GM18499 (cell line): ENCODE results near the gene SLC22A13.
"Not testable (repeated sequence)": the region's sequence is repeated elsewhere in the genome, so short reads cannot be mapped to it uniquely, and the experiment has no call there.

Source experiments
- ATAC-seq: cut with Tn5 transposase; IDR thresholded peaks from one replicate; pipeline ENCODE4 v1.9.1; 2021; ENCODE audit warnings: moderate number of reproducible peaks; ENCODE audit not compliant: insufficient read depth, unreplicated experiment

Gene SLC22A13

DNA sequence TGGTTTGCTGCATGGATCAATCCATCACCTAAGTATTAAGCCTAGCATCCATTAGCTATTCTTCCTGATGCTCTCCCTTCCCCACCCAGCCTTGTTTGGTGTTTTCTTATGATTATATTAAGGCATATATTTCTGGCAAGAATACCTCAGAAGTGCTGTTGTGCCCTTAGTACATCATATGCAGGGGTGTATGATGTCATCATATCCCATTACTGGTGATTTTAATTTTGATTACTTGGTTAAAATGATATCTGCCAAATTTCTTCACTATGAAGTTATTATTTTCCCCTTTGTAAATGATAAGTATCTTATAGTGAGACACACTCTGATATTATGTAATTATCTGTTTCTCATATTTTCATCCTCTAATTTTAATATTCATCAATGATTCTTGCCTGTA, 31.9 kb downstream of the SLC22A13 start:
- ATAC-seq = no peak

DNA sequence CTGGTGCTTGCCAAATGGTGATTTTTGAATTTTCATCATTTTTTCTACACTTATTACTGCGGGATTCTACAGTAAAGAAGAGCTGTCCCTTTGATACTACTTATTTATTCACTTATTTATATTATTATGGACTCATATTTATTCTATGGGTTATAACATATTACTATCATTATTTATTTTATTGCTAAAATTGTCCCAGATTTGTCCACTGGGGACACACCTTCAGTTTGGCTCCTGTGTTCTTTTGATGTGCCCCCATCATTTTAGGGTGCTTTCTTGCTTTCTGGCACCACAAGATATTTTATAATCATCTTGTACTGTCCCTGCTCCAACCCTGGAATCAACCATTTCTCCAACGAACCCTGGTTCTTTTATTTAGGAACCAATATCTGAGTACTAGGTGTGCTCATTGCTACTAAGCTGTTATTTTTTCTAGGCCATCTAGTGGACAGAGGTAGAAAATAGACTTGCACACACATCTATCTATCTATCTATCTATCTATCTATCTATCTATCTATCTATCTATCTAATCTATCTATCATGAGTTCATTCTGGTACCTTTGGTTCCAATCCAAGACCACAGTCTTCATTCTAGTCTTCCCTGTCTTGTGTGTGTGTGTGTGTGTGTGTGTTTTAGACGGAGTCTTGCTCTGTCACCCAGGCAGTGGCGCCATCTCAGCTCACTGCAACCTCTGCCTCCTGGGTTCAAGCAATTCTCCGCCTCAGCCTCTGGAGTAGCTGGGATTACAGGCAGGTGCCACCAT, 32.5 kb downstream of the SLC22A13 start:
- ATAC-seq = no peak

DNA sequence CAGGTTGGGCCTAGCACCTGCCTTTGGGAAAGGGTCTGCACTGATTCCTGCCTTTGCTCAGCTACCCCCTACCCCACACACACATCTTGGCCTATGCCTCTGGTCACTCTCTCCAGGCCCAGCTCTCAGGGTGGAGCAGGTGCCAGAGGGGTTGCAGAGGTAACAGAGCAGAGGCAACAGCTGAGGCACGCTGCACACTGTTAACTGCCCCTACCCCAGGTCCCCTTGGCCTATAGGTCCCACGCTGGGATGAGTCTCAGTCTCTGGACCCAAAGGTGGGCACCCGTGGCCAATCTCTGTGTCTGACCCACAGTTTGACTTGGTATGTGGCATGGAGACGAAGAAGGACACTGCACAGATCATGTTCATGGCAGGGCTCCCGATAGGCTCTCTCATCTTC, 41.3 kb downstream of the SLC22A13 start:
- no peak for ATAC-seq

DNA sequence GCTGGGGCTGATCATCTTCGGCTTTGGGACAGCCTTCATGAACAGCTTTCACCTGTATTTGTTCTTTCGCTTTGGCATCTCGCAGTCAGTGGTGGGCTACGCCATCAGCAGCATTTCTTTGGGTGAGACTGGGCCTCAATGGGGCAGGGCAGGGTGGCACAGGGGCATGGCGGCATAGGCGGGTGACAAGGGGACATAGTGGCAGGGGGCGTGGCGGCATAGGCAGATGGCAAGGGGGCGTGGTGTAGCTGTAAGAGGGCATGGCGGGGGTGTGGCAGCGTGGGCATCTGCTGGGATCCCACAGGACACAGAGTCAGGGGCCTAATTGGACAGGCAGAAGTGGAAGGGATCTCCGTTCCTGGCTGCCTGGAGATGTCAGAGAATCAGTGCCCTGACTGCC, 42.0 kb downstream of the SLC22A13 start:
- no peak for ATAC-seq

DNA sequence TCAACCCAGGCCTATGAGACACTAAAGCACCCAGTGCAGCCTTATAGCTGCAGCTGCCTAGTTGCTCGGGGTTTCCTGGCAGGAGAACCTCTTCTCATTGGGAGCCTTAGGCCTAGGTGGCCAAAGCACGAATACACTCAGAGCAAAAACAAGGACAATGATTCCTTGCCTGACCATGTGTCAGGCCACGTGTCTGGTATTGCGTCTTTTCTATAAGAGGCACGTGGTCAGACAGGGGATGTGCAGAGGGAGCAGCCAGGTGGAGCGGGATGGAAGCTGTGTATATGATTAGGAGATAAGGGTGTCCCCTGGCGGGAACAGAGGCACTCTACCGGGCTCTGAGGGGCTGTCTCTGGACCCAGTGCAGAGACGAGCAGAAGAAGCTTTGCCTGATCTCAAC, 42.8 kb downstream of the SLC22A13 start:
- ATAC-seq = no peak

DNA sequence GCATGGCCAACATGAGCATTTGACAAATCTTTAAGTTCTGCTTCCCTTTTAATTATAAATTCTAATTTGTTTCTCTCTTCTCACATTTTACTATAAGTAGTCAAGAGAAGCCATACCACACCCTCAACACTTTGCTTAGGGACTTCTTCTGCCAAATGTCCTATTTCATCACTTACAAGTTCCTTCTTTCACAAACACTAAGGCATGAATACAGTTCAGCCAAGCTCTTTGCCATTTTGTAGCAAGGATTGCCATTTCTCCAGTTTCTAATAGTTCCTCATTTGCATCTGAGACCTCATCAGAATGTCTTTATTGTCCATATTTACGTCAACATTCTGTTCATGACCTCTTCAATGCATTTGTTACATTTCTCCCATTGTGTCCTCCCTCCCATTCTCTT, 45.9 kb downstream of the SLC22A13 start:
- ATAC-seq = no peak

DNA sequence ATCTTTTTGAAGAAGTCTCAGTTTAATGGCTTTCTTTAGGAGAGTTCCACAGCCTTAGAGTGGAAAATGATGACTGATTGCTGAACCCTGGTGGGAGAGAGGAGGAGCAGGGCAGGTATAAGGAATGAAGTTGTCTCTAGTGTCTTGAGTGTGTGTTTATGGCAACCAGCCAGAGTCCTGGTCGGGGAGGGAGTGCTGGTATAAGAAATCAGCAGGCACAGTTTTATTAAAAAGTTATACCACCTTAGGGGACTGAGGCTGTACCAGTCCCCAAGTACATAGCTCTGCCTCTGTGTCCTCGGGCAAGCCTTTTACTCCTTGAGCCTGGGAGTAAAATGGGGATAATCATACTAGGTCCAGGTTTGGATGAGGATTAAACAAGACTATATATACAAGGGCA, 46.3 kb downstream of the SLC22A13 start:
- no peak for ATAC-seq

DNA sequence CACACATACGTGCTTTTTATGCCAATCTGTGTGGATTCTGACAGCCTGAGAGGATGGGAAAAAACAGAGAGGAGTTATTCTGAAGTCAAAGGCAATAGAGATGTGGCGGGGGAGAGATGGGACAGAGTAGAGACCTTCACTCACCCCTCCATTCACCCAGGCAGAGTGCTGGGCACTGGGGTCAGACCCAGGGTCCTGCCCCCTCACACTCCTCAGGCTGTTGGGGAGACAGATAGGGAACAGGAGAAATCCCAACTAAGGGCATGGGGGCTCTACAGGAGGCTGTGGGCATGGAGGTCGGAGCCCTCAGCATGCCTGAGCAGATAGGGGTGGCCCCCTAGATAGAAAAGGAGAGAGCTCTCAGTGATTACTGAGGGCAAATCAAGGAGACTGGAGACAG, 46.7 kb downstream of the SLC22A13 start:
- ATAC-seq = no peak

DNA sequence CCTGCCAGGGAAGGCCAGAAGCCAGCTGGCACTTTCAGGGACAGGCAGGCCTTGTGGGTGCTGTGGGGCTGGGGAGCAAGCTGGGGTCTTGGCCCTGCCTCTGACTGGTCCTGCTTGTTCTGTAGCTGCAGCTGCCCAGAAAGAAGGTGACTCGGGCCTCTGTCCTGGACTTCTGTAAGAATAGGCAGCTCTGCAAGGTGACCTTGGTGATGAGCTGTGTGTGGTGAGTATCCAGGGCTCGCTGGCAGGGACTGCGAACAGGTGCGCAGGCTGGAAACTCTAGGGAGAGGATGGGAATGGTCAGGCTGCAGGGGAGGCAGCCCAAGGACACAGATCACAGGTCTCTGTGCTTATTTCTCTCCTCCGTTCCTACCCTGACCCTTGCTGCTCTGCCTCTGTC, 47.7 kb downstream of the SLC22A13 start:
- ATAC-seq = no peak

DNA sequence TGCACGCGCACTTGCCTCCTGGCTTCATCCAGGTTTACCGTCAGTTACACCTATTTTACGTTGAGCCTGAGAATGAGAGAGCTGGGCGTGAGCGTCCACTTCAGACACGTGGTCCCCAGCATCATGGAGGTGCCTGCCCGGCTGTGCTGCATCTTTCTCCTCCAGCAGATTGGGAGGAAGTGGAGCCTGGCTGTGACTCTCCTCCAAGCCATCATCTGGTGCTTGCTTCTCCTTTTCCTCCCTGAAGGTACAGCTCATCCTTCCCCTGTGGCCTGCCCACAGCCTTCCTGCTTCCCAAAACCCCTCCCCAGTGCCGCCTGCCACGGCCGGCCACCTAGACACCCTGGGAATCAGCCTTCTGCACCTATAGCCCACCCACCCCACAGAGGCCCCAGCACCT, 48.1 kb downstream of the SLC22A13 start:
- no peak for ATAC-seq

DNA sequence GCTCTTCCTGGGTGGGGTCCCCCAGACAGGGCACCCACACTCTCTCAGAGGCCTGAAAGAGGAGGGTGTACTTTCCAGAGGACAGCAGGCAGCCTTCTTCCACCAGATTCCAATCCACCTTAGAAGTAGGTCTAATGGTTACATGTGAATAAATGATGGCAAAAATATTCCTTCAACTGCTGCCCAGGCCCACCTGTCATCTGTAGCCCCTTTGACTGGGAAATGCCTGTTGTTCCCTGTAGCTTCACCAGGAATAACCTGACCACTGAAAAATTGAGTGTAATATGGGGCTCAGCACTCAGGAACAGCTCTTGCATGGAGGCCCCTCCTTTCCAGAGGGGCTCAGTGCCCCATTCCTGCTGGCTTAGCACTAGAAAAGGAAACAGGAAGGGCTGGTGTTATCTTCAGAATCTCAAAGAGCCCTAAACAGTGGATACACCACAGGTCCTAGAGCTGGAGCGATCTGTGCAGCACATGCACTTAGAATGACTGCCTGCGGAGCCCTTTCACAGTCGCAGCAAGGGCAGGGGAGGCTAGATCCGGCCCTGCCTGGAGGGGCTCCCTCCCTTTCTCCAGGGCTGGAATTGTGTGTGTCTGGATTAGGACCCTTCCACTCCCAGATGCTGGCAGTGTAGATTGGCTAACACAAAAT, 48.6 kb downstream of the SLC22A13 start:
- ATAC-seq = no peak

DNA sequence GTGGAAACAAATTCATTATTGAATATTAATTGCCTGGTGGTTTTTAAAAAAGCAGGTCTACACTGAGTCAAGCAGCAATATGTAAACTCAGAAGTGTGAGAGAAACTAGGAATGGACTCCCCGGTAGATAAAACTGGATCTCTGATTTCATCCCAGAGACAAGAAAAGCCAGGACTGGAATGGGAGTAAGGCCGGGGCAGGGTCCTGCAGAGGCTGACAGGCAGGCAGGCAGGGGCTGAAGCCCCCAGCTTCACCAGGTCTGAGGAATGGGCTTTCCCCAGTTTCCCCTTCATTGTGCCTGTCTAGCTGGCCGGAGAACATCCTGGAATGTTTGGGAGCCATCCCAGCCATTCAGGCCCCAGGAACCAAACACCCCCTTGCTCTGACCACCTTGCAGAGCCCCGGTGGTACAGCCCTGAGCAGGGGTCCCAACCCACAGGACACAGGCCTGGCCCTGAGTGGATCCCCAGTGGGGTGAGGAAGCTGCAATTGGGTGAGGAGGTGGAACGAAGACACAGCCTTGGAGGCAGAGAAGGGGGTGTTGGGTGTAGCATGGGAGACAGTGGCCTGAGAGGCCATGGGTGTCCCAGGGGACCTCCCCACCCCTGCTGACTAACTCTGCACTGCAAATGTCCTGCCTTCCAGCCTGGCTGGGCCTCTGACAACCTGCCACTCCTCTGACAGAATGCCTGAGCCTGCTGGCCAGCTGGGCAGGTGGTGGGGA, 49.3 kb downstream of the SLC22A13 start:
- ATAC-seq = no peak

DNA sequence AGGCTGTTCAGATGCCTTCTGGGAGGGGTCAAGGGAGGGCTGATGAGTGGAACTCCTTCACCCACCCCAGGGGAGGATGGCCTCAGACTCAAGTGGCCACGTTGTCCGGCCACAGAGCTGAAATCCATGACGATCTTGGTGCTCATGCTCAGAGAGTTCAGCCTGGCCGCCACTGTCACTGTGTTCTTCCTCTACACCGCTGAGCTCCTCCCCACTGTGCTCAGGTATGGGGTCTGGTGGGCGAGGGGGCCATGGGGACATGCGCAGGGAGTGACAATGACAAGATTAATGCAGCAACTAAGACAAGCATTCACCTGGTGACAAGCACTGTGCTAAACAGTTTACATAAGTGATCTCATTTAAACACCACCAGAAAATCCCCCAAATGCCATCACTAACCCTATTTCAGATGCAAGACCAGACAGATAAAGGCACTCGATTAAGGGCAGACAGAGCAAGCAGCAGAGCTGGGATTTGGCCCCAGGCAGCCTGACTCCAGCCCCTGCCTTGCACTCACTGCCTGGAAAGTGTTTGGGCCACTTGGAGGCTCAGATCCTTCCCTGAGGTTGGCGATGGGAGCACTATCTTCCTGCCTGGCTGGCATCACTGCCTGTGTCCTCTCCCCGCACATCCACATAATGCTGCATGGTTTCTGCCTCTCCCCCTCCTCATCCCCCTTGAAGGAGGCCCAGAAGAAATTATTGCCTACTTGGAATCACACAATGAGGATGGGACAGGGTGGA, 50.0 kb downstream of the SLC22A13 start:
- ATAC-seq = no peak

DNA sequence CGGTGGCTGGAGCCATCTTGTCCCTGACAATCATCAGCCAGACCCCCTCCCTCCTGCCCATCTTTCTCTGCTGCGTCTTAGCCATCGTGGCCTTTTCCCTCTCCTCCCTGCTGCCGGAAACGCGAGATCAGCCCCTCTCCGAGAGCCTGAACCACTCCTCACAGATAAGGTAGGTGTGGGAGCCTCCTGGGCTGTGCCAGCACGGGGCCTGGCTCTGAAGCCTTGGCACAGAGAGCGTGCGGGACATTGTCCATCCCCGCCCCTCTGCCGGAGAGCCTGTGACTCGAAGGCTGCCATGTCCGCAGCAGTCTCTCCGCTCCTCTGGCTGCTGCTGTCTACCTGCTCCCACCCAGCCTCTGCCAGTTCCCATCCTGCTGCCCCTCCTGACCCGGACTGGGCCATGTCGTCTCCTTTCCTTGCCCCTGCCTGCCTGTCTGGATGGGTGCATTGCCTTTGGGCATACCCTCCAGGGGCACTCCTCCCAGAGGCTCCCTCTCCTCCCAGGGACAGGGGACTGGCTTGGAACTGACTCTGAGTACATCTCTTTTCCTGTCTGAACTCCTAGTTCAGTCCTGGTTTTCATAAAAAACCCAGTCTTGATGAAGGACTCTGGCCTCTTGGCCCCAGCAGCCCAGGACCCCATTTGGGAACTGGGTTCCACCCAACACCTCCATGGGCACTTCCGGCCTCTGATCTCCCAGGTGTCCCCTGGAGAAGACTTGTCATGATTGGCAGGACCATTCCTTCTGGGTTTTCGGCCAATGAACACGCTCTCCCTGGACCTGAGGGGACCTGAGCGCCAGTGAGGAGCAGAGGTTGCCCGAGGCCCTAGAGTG, 51.0 kb downstream of the SLC22A13 start:
- ATAC-seq = no peak

DNA sequence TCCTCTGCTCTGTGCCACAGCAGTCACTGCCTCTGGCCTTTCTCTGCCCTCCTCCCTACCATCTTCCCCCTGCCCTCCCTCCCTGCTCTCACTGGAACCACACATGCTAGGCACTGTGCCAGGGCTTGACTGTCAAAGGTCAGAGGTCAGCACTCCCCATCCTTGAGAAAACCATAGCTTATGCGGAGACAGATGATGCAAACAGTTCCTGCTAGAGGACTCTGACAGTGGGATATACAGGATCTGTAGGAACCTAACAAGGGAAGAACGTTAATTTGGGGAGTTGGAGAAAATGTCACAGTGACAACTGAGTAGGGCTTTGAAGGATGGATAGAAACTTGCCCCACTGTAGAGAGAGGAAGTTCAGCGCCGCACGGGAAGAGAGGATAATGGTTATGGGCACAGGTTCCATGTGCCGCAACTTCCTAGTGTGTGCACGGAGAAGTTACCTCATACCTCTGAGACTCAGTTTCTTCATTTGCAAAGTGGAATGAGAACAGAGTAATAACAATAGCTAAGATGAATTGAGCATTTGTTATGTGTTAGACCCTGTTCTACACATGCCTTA, 51.7 kb downstream of the SLC22A13 start:
- no peak for ATAC-seq

DNA sequence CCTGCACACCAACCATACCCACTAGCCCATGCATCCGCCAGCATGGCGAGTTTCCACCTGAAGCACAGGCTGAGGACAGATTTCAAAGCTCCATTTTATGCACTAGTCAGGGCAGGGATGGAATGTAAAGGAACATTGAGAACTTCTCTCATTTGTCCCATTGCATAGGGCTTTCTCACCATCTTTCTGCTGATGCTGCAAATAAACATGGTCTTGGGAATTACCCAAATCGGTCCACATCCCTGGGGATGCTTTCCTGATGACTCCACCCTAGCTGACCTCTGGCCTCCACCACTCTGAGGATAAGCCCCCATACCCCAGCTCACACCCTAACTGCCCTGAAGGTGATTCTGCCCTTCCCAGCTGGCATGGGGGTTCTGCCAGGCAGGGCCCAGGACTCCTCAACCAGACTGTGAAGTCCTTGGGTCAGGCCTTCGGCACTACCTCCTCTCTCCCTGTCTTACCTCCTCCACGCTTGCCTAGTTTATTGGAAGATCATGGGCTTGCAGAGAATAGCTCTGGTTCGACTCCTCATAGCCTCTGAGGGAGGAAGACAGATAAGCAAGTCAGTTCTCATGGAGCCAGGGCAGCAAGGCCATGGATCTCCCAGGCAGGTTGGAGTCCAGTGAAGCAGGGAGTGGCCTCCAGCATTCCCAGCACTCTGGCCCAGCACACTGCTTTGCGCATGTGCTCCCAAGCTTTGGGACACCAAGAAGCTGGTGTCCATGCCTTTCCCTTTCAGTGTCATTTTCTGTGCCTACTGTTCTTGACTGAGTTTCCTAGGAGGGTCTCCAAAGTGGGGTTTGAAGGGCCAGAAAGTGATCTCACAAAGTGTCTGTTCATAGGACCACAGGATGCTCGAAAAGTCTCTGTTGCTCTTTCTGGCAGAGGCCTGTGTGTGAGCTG, 53.4 kb downstream of the SLC22A13 start:
- ATAC-seq = no peak

DNA sequence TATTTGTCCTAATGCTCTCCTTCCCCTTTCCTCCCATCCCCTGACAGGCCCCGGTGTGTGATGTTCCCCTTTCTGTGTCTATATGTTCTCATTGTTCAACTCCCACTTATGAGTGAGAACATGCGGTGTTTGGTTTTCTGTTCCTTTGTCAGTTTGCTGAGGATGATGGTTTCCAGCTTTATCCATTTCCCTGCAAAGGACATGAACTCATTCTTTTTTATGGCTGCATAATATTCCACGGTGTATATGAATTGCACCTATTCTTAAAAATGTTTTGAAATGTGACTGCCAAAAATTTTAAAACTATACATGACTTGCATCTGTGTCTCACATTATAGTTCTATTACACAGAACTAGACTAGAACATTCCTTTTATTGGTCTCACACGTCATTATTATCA, 55.0 kb downstream of the SLC22A13 start:
- ATAC-seq = not testable (repeated sequence)

DNA sequence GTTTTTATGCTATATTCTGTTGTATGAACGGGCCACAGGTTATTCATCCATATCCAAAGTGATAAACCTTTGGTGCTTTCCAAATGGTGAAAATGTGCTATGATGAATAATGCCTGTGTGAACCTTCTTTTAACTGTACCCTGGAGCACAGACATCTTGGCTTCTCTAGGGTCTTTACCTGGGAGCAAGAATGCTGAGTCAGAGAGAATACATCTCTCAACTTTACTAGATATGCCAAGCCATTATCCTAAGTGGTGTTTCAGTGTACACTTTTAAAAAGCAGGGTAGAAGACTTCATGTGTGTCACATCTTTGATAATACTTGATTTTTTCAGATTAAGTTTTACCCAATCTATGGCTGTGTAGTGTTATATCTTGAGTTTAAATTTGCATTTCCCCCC, 57.4 kb downstream of the SLC22A13 start:
- no peak for ATAC-seq

DNA sequence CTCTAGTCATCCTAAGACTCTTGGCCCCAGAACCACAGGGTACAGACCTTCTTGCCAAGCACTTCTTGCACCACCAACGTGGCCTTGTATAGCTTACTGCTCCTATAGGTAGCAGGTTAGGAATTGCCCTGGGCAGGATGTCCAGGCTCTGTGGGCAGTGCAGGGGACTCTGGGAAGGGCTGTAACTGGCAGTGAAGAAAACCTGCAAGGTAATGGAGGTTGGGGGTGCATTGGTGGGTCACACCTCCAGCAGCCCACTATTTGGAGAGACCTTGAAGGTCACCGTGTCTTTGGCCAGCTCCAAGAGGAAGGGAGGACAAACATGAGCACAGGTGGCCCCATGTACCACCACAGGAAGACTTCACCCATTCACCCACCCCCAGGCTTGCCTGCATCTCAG, 59.6 kb downstream of the SLC22A13 start:
- no peak for ATAC-seq
